HepG2 (cell line): Measurements from ENCODE around the gene ESYT3. TPM values are rescaled to one million over a fixed set of nuclear protein-coding genes. Genes with fewer than 3 reads are reported as not detected.
A peak's percentile ranks its signal among the peaks of the same experiment; 100 is the strongest.

Source experiments
- CREB1 ChIP-seq, 2 experiments: fragments of 450-650 bp in 1 of 2; IDR thresholded peaks; 2 replicates each; pipeline ENCODE4 v1.6.1; 2016 to 2017; ENCODE audit warnings: control low read depth in 1 of 2, mild to moderate bottlenecking in 1 of 2, missing compliant biosample characterization in 1 of 2, missing genetic modification characterization in 1 of 2
- DR1 ChIP-seq: sonication (generic); formaldehyde crosslinking; IDR thresholded peaks from 2 replicates; pipeline ENCODE4 v1.8.0; 2021; ENCODE audit warnings: mild to moderate bottlenecking, missing genetic modification reagents, inconsistent platforms
- FOXJ3 ChIP-seq: sonication (generic); formaldehyde crosslinking; IDR thresholded peaks from 2 replicates; pipeline ENCODE4 v1.4.0; 2020; ENCODE audit warnings: missing genetic modification reagents, mild to moderate bottlenecking, borderline replicate concordance
- HMGA1 ChIP-seq: sonication (generic); formaldehyde crosslinking; conservative IDR thresholded peaks from 2 replicates; pipeline ENCODE4 v1.4.0; 2020; ENCODE audit warnings: missing genetic modification reagents
- KDM5A ChIP-seq: fragments of 200-600 bp; sonication (generic); IDR thresholded peaks from 2 replicates; pipeline ENCODE4 v1.7.0; 2018; ENCODE audit warnings: antibody characterized with exemption, mild to moderate bottlenecking, low read length, borderline replicate concordance
- KMT2B ChIP-seq: IDR thresholded peaks from 2 replicates; pipeline ENCODE4 v1.6.1; 2016; ENCODE audit warnings: missing genetic modification reagents, missing compliant biosample characterization
- MLLT10 ChIP-seq: sonication (generic); formaldehyde crosslinking; IDR thresholded peaks from 2 replicates; pipeline ENCODE4 v1.4.0; 2020; ENCODE audit warnings: missing genetic modification reagents
- NFIB ChIP-seq: sonication (generic); formaldehyde crosslinking; IDR thresholded peaks from 2 replicates; pipeline ENCODE4 v1.9.0; 2021; ENCODE audit warnings: missing genetic modification reagents, mild to moderate bottlenecking, borderline replicate concordance
- NR2F2 ChIP-seq: IDR thresholded peaks from 2 replicates; pipeline ENCODE4 v1.6.1; 2012; ENCODE audit warnings: low read depth, inconsistent platforms, borderline replicate concordance
- RCOR2 ChIP-seq: IDR thresholded peaks from 2 replicates; pipeline ENCODE4 v1.6.1; 2016; ENCODE audit warnings: missing biosample characterization, missing genetic modification reagents
- RFX3 ChIP-seq: IDR thresholded peaks from 2 replicates; pipeline ENCODE4 v1.6.1; 2016; ENCODE audit warnings: missing biosample characterization, missing genetic modification reagents
- SMYD3 ChIP-seq: sonication (generic); formaldehyde crosslinking; IDR thresholded peaks from 2 replicates; pipeline ENCODE4 v1.8.1; 2023; ENCODE audit warnings: mild to moderate bottlenecking, missing genetic modification reagents
- SNRNP70 ChIP-seq: fragments of 200-400 bp; formaldehyde crosslinking; IDR thresholded peaks from 2 replicates; pipeline ENCODE4 v1.6.1; 2017; ENCODE audit warnings: mild to moderate bottlenecking, low read depth, low read length, moderate library complexity
- TCF12 ChIP-seq, 2 experiments: fragments of 450-650 bp in 1 of 2; sonication (generic) in 1 of 2; formaldehyde crosslinking in 1 of 2; IDR thresholded peaks; 2 replicates each; pipeline versions ENCODE4 v1.6.1 to v1.8.0; 2017 to 2022; ENCODE audit warnings: antibody characterized with exemption in 1 of 2, mild to moderate bottlenecking in 1 of 2, missing genetic modification reagents in 1 of 2, moderate library complexity in 1 of 2
- ZBTB1 ChIP-seq: sonication (generic); formaldehyde crosslinking; IDR thresholded peaks from 2 replicates; pipeline ENCODE4 v1.4.0; 2020; ENCODE audit warnings: missing genetic modification reagents, borderline replicate concordance
- ZBTB8A ChIP-seq: sonication (generic); formaldehyde crosslinking; IDR thresholded peaks from 2 replicates; pipeline ENCODE4 v1.4.0; 2020; ENCODE audit warnings: mild to moderate bottlenecking, low read depth, missing genetic modification reagents, borderline replicate concordance
- ZFP36 ChIP-seq: fragments of 150-350 bp; IDR thresholded peaks from 2 replicates; pipeline ENCODE4 v1.6.1; 2018; ENCODE audit warnings: borderline replicate concordance, low read length, low read depth; ENCODE audit not compliant: partially characterized antibody
- ZFP37 ChIP-seq: sonication (generic); formaldehyde crosslinking; IDR thresholded peaks from 2 replicates; pipeline ENCODE4 v1.4.0; 2020; ENCODE audit warnings: missing genetic modification reagents, borderline replicate concordance
- ZIK1 ChIP-seq: sonication (generic); formaldehyde crosslinking; IDR thresholded peaks from 2 replicates; pipeline ENCODE4 v1.5.0; 2020; ENCODE audit warnings: mild to moderate bottlenecking, low read depth, missing genetic modification reagents, borderline replicate concordance
- ZNF121 ChIP-seq: sonication (generic); formaldehyde crosslinking; IDR thresholded peaks from 2 replicates; pipeline ENCODE4 v1.5.0; 2020; ENCODE audit warnings: mild to moderate bottlenecking, missing genetic modification reagents
- ZNF160 ChIP-seq: sonication (generic); formaldehyde crosslinking; IDR thresholded peaks from 2 replicates; pipeline ENCODE4 v1.8.0; 2022; ENCODE audit warnings: mild to moderate bottlenecking, inconsistent platforms, missing genetic modification reagents
- ZNF713 ChIP-seq: sonication (generic); formaldehyde crosslinking; IDR thresholded peaks from 2 replicates; pipeline ENCODE4 v1.4.0; 2020; ENCODE audit warnings: mild to moderate bottlenecking, missing genetic modification reagents
- ZNF775 ChIP-seq: sonication (generic); formaldehyde crosslinking; IDR thresholded peaks from 2 replicates; pipeline ENCODE4 v1.4.0; 2020; ENCODE audit warnings: missing genetic modification reagents, mild to moderate bottlenecking, moderate library complexity, borderline replicate concordance
- ZNF816 ChIP-seq: sonication (generic); formaldehyde crosslinking; IDR thresholded peaks from 2 replicates; pipeline ENCODE4 v1.8.0; 2022; ENCODE audit warnings: missing genetic modification reagents, mild to moderate bottlenecking, borderline replicate concordance
- polyA plus RNA-seq, 8 experiments: library from polyadenylated mRNA; depleted of rRNA in 3 of 8; stranded (reverse) in 7 of 8; unstranded in 1 of 8; fragments of >200 nt; fragmentation: Illumina TruSeq in 4 of 8; extraction: Trizol in 4 of 8; gene quantifications; 2 replicates each; pipeline versions ENCODE4 v1.2.1 to v1.2.3, GENCODE V29; 2011 to 2016; ENCODE audit warnings: low read depth in 4 of 8, missing spikeins in 1 of 8, mixed read lengths in 1 of 8; ENCODE audit not compliant: insufficient read depth in 1 of 8
- total RNA-seq, 5 experiments: library from RNA; depleted of rRNA; stranded (reverse); fragments of >200 nt; fragmentation: Illumina TruSeq; extraction: Trizol; gene quantifications; 2 replicates each; pipeline ENCODE4 v1.2.3, GENCODE V29; 2016; ENCODE audit warnings: low read depth in 1 of 5
- TF ChIP-seq, protein P1 (sequence below): sonication (generic); formaldehyde crosslinking; IDR thresholded peaks from 2 replicates; pipeline ENCODE4 v1.5.1; 2020; ENCODE audit warnings: missing genetic modification reagents, mild to moderate bottlenecking, borderline replicate concordance
- TF ChIP-seq, protein P2 (sequence below): sonication (generic); formaldehyde crosslinking; IDR thresholded peaks from 2 replicates; pipeline ENCODE4 v1.5.1; 2020; ENCODE audit warnings: missing genetic modification reagents, mild to moderate bottlenecking, borderline replicate concordance

The ESYT3 gene
- total and polyA plus RNA-seq, 2 of the 13 experiments (the other 11 are each of a cell fraction or from before 2014, with no cell fraction given), result 1.5 to 4.1 TPM

DNA sequence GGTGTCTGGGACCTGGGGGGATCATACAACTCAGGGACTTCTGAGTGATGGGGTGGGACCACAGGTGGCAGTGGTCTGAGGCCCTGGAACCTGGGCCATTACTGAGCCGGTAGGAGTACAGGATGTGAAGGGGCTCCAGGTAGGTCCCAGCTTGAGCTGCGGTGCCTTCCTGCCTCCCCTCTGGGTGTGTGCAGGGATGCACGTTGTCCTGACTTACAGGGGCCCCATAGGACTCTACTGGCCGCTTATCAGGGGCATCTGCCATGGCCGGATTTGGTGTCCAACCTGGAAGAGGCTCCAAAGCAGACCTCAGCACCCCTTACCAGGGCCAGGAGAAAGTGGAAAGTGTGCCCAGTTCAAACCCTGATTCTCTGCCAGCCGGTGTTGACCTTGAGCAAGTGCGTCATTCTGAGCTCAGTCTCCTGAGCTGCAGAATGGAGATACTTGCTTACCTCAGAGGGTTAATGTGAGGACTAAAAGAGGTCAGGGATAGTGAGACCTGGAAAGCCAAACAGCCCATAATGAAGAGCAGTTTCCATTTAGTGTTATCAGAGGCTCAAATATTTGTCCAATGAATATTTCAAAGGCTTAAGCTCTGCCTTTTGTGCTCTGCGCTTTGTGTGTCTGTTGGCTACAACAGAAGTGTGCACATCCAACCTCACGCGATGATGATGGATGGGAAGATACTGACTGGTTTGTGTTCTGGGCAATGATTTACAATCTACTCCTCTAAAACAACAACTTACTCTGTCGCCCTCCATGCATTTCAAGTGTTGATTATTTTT lies 35.4 kb upstream of the ESYT3 start (continued):
- TF ChIP-seq FOXJ3 (CRISPR knock-in tag) (peak; percentile 71; the same call in 1 of the 2 replicates), ZIK1 (no peak), NR2F2 (peak; percentile 74; the same call in 1 of the 2 replicates), ZNF121 (CRISPR knock-in tag) (no peak), ZNF816 (CRISPR knock-in tag) (no peak), TCF12 (IDR thresholded peaks at IDR 0.05) (no peak), TCF12 (CRISPR knock-in tag; IDR thresholded peaks at IDR 0.05) (no peak), SMYD3 (CRISPR knock-in tag) (no peak), ZBTB1 (CRISPR knock-in tag) (no peak), ZFP37 (no peak), ZNF775 (no peak), SNRNP70 (no peak), ZBTB8A (CRISPR knock-in tag) (no peak), KDM5A (no peak), HMGA1 (CRISPR knock-in tag) (no peak), KMT2B (CRISPR knock-in tag) (no peak), CREB1 (IDR thresholded peaks at IDR 0.05) (peak; percentile 56; the same call in 1 of the 2 replicates), CREB1 (CRISPR knock-in tag; IDR thresholded peaks at IDR 0.05) (peak; percentile 59; the same call in 1 of the 2 replicates), RFX3 (no peak), RCOR2 (CRISPR knock-in tag) (peak; percentile 32; the same call in 1 of the 2 replicates), ZFP36 (no peak), NFIB (CRISPR knock-in tag) (no peak), ZNF160 (CRISPR knock-in tag) (no peak), MLLT10 (CRISPR knock-in tag) (no peak), DR1 (CRISPR knock-in tag) (no peak), ZNF713 (CRISPR knock-in tag) (no peak)
- TF ChIP-seq, protein P1, sequence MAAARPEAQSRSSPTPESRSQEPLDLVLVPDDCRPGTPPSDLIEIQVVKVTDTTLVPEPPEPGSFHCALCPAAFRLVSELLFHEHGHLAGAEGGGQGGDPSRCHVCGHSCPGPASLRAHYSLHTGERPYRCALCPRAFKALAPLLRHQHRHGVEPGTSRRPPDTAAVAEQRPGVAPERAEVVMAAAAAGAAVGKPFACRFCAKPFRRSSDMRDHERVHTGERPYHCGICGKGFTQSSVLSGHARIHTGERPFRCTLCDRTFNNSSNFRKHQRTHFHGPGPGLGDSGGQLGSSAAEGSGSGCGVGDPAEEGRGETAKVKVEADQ (CRISPR knock-in tag), result no peak
- TF ChIP-seq, protein P2, sequence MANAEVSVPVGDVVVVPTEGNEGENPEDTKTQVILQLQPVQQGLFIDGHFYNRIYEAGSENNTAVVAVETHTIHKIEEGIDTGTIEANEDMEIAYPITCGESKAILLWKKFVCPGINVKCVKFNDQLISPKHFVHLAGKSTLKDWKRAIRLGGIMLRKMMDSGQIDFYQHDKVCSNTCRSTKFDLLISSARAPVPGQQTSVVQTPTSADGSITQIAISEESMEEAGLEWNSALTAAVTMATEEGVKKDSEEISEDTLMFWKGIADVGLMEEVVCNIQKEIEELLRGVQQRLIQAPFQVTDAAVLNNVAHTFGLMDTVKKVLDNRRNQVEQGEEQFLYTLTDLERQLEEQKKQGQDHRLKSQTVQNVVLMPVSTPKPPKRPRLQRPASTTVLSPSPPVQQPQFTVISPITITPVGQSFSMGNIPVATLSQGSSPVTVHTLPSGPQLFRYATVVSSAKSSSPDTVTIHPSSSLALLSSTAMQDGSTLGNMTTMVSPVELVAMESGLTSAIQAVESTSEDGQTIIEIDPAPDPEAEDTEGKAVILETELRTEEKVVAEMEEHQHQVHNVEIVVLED (CRISPR knock-in tag), result peak; percentile 25; the same call in 1 of the 2 replicates
